ENCODE data around the gene TRAF4. TPM values are rescaled to one million over a fixed set of nuclear protein-coding genes. Genes with fewer than 3 reads are reported as not detected.

TRAF4 gene
- total RNA-seq, 3 donors from 2014 or later: 66.0 to 166 (median 126) TPM

GRCh38 chr17:28737770-28738679, 5.8 kb upstream of the TRAF4 start:
- ATAC-seq (peak; percentile 88), DNase-seq (peak; percentile 54 to 85 (median 68))
- no peak for TF ChIP-seq CTCF (IDR thresholded peaks at IDR 0.05)
- H3K4me1 ChIP-seq (ENCODE audit: low read depth): peaks cover 8% of the 10 kb centered on the region
- H3K9me3 ChIP-seq: no peaks in the 10 kb centered on the region
- intact Hi-C loops (cut with DNase I, micrococcal nuclease): no loop called here
- H3K4me3 ChIP-seq: no peak overlapping the region
- no peaks in the 10 kb centered on the region for H3K36me3 ChIP-seq (ENCODE audit: low read depth)

GRCh38 chr17:28738680-28739384, 5.0 kb upstream of the TRAF4 start:
- no peak for TF ChIP-seq CTCF (IDR thresholded peaks at IDR 0.05)
- no peaks in the 10 kb centered on the region for H3K9me3 ChIP-seq
- H3K4me3 ChIP-seq: no peak overlapping the region
- DNase-seq (peak in 2 of 3 donors; percentile 46 to 65), ATAC-seq (no peak)
- intact Hi-C loops (cut with DNase I, micrococcal nuclease): no loop called here
- peaks cover 12% of the 10 kb centered on the region for H3K4me1 ChIP-seq (ENCODE audit: low read depth)
- H3K36me3 ChIP-seq (ENCODE audit: low read depth): no peaks in the 10 kb centered on the region

- Histone ChIP-seq H3K9me3 (no peaks in the 10 kb centered on the region), H3K36me3 (ENCODE audit: low read depth) (no peaks in the 10 kb centered on the region), H3K4me1 (ENCODE audit: low read depth) (peaks cover 18% of the 10 kb centered on the region), H3K4me3 (no peak overlapping the region)
- DNase-seq (peak in 2 of 3 donors; percentile 25 to 33), ATAC-seq (no peak)
- TF ChIP-seq CTCF (IDR thresholded peaks at IDR 0.05): no peak
- intact Hi-C loops (cut with DNase I, micrococcal nuclease): no loop called here
Observed at GRCh38 chr17:28740406-28741357, 3.1 kb upstream of the TRAF4 start.

- peaks cover 28% of the 10 kb centered on the region for H3K4me1 ChIP-seq (ENCODE audit: low read depth)
Observed at GRCh38 chr17:28741358-28742349, 2.2 kb upstream of the TRAF4 start.

More at GRCh38 chr17:28741358-28742349, 2.2 kb upstream of the TRAF4 start:
- intact Hi-C loops (cut with DNase I, micrococcal nuclease): no loop called here
- TF ChIP-seq CTCF (IDR thresholded peaks at IDR 0.05): no peak
- Histone ChIP-seq H3K4me3 (no peak overlapping the region), H3K9me3 (no peaks in the 10 kb centered on the region), H3K36me3 (ENCODE audit: low read depth) (no peaks in the 10 kb centered on the region)
- DNase-seq (peak in 2 of 3 donors; percentile 45 to 51), ATAC-seq (no peak)

Data from mucosa of descending colon (tissue), 3 donors.